Sciatic nerve (tissue), 2 donors: ENCODE measurements around the gene STARD3. TPM values are rescaled to one million over a fixed set of nuclear protein-coding genes. Genes with fewer than 3 reads are reported as not detected.
A peak's percentile ranks its signal among the peaks of the same experiment; 100 is the strongest.

ENCODE experiments used
- ATAC-seq: fragments of 200-7000 bp; cut with Tn5 transposase; one replicate; pipeline ENCODE4 v1.9.1; 2020; ENCODE audit warnings: mild to moderate bottlenecking, moderate library complexity
- DNase-seq: peaks from one replicate; pipeline ENCODE4 v3.0.0-alpha.2; 2020; ENCODE audit warnings: low spot score
- intact Hi-C: fragments of 100-400 bp; cut with DNase I; formaldehyde crosslinking; loops from one replicate; pipeline ENCODE4 v1.14.2; 2022
- total RNA-seq: library from RNA; stranded (reverse); fragmentation: NEBNext Ultra II Directional; extraction: Animal tissue kit (Norgen Biotek cat#: 25700); gene quantifications from one replicate; pipeline ENCODE4 v1.2.1, GENCODE V29; 2021
- donor health status: DM: no; HTN: no; CAD: no.
- donor health status: DM: no; HTN: no; CAD: no.

Gene STARD3
- total RNA-seq, 1 donor from 2014 or later: 81.8 TPM

DNA sequence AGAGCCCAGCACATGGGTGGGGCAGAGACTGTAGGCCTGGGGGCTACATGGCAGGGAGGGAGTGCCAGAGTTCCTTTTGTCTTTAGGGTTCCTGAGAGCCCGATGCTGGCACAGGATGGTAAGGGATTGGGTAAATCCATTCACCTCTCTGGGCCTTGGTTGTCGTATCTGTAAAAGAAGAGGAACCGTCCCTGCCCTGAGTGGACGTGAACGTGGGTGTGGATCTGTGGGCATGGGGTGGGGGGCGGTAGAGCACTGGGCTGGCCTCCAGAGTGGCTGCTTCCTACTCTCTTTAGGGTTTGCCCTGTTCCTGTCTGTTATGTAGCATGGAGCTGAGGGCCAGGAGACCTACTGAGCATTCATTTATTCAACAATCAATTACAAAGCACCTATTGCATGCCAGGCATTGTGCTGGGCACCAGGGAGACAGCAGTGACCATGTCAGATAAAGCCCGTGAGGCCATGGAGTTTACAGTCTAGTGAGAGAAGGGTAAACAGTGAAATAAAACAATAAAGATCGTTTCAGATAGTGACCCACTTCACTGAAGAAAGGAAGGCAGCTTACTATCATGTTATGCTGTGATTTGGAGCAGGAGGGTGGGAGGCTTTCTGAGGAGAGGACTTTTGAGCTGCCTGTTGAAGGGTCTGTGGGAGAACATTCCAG, 15.1 kb downstream of the STARD3 start:
- intact Hi-C loops: no loop called here

DNA sequence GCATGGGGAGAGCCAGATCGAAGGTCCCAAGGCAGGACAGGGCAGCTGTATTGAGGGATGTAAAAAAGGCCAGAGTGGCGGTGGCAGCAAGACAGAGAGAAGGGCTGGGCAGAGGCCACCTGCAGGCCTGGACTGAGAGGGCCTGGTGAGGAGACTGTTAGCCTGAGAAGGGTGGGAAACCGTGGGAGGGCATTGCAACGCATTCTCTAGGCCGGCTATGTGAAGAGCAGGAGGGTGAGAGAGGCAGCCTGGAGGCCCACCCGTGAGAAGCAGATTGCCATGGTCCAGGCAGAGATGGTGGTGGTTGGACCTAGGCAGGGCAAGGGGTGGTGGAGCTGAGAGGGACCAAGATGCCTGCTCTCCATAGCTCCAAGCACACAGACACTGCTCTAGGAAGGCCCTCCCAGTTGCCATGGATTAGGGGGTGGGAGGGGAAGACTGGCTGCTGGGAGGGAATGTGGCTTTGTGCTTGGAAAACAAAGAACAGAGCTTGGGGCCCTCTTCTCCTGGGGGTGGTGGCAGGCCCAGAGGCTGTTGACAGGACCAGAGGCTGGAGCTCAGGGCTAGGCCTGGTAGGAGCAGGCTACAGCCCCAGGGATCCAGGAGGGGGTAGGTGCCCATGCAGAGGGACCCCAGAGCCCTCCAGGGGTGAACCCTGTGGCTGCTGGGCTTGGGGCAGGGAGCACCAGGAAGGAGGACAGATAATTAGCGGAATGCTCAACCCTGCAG, 15.8 kb downstream of the STARD3 start:
- intact Hi-C loops: no loop called here
- no peak for DNase-seq
- ATAC-seq: peak; percentile 71

More for the DNA sequence above, 15.1 kb downstream of the STARD3 start:
- no peak for ATAC-seq
- DNase-seq: no peak

DNA sequence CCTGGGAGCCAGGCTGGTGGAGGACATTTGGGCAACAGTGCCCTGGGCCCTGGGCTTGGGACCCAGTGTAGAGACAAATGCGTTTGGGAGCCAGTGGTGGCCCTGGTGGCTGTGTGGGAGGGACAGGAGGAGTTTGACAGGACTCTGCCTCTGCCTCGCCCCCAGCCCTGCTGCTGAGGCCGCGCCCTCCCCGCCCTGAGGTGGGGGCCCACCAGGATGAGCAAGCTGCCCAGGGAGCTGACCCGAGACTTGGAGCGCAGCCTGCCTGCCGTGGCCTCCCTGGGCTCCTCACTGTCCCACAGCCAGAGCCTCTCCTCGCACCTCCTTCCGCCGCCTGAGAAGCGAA, 16.3 kb downstream of the STARD3 start:
- intact Hi-C loops: no loop called here
- ATAC-seq (peak; percentile 14), DNase-seq (no peak)

DNA sequence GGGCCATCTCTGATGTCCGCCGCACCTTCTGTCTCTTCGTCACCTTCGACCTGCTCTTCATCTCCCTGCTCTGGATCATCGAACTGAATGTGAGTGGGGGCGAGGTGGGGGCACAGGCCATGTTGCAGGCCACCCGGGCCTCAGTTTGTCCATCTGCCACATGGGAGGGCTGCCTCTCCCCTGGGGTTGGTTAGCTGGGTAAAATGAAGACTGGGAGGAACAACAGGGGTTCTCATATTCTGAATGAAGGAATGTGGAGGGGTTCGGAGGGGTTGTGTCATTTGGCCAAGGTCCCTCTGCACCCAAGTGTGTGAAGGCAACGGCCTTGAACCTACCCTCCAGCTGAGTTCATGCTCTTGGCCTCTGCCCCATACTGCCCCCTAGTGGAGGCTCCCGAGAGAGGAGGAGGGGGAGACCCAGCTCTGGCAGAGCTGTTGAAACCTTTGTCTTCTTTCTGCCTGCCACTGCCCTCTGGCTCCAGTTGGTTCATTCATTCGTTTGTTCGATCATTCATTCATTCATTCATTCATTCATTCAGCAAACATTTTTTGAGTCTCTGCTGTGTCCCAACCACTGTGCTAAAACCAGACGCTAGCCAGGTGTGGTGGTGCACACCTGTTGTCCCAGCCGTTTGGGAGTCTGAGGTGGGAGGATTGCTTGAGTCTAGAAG, 16.9 kb downstream of the STARD3 start:
- DNase-seq (peak; percentile 85), ATAC-seq (peak; percentile 71)
- intact Hi-C loops: no loop called here

DNA sequence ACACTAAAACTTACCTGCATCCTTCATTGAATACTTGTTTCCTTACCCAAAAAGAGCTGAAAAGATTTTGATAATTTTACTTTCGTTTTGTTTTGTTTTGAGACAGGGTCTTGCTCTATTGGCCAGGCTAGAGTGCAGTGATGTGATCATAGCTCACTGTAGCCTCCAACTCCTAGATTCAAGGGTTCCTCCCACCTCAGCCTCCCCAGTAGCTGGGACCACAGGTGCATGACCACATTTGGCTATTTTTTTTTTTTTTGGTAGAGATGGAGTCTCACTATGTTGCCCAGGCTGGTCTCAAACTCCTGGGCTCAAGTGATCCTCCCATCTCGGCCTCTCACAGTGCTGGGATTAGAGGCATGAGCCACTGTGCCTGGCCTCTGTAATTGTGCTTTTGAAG, 18.2 kb downstream of the STARD3 start:
- intact Hi-C loops: no loop called here

DNA sequence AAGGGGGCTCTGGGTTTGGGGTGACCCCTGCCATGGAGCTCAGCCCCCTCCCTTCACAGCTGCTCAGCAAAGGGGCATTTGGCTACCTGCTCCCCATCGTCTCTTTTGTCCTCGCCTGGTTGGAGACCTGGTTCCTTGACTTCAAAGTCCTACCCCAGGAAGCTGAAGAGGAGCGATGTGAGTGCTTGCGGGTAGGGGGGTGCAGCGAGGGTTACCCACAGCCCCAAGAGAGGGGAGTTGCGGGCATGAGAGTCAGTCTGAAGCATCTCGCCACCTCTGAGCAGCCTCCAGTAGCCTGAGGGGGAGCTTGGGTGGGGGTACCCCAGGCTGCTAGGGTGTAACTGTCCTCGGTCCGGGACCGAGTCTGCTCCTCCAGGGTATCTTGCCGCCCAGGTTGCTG, 21.4 kb downstream of the STARD3 start:
- DNase-seq (no peak), ATAC-seq (no peak)
- intact Hi-C loops: no loop called here

More for the DNA sequence above, 18.2 kb downstream of the STARD3 start:
- no peak for DNase-seq
- no peak for ATAC-seq

DNA sequence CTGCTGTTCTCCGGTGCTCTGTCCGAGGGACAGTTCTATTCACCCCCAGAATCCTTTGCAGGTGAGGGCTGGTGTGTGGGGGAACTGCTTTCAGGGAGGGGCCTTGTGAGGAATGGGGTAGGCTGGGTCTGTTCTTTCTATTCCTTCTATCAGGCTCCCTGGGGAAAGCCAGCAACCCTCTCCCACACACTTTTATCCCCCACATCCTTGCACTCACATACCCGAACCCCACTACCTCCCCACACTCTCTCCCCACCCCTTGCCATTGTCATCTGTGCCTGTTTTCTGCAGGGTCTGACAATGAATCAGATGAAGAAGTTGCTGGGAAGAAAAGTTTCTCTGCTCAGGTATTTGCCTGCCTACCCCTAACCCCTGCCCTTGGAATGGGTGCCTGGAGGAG, 21.8 kb downstream of the STARD3 start:
- DNase-seq (no peak), ATAC-seq (no peak)

DNA sequence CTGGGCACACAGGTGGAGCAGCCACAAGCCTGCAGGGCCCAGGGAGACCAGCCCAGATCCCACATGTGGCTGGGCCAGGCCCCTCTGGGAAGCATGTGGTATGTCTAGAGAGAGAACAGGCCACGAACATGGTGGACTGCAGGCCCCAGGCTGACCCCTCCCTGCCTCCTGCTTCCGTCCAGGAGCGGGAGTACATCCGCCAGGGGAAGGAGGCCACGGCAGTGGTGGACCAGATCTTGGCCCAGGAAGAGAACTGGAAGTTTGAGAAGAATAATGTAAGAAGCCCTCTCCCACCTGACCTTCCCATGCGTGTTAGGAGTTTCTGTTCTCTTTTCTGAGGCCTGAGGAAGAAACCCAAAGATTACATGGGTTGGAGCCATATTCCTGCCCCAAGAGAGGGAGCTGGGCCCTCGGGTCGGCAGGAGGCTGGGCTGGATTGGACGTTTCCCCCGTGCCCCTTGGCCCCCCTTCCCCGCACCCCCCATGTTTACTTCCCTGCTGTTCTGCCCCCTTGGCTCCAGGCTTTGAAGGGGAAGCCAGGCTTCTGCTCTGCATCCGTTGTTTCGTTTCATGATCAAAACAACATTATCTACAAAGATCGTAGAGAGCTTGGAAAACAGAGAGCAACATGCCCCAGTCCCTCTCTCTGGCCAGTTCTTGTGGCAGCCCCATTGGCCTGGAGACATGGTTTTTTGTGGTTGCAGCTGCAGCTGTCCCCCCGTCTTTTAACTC, 22.5 kb downstream of the STARD3 start:
- peak; percentile 41 for ATAC-seq
- DNase-seq: no peak
- intact Hi-C loops: no loop called here

More for the DNA sequence above, 21.8 kb downstream of the STARD3 start:
- intact Hi-C loops: no loop called here

DNA sequence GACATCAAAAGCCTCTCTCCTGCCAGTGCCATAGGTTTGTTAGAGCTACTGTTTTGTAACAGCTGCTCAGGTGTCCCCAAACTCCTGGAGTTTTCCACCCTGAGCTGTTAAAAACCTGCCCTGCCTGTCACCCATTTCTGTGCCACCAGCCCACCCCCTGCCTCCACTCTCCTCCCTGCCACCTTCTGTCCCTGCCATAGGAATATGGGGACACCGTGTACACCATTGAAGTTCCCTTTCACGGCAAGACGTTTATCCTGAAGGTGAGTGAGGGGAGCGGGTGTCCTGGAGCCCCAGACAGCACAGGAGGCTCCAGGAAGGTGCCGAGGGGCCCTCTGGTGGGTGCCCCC, 23.0 kb downstream of the STARD3 start:
- ATAC-seq (no peak), DNase-seq (no peak)
- intact Hi-C loops: no loop called here

DNA sequence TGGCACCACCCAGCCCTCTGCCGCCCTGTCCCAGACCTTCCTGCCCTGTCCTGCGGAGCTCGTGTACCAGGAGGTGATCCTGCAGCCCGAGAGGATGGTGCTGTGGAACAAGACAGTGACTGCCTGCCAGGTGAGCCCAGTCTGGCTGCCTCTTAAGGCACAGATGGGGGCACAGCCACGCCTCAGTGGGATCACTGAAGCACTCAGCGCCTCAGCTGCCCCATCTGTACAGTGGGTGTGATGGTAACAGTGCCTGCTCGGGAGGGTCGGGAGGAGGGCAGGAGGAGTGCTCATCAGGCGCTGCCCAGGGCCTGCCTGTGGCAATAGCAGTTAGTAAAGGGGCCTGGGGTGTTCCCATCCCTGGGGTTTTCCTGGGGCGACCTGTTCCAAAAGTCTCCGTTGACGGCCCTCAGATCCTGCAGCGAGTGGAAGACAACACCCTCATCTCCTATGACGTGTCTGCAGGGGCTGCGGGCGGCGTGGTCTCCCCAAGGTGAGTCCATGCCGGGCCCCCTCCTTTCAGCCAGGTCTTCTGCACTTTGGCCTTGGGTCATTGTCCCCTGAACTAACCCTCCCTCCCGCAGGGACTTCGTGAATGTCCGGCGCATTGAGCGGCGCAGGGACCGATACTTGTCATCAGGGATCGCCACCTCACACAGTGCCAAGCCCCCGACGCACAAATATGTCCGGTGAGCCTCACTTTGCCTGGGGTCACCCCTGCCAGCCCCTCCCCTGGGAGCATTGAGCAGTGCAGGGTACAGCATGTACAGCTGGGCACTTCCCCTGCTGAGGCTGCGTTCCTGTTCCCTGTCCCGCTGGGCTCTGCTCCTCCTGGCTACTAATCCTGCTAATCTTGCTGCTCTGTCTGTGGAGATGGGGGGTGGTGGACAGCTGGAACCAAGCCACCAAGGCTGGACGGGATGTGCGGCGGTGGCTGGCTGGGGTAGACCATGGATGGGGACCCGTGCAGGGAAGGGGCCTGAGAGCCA, 23.7 kb downstream of the STARD3 start:
- ATAC-seq: no peak
- intact Hi-C loops: no loop called here
- no peak for DNase-seq

DNA sequence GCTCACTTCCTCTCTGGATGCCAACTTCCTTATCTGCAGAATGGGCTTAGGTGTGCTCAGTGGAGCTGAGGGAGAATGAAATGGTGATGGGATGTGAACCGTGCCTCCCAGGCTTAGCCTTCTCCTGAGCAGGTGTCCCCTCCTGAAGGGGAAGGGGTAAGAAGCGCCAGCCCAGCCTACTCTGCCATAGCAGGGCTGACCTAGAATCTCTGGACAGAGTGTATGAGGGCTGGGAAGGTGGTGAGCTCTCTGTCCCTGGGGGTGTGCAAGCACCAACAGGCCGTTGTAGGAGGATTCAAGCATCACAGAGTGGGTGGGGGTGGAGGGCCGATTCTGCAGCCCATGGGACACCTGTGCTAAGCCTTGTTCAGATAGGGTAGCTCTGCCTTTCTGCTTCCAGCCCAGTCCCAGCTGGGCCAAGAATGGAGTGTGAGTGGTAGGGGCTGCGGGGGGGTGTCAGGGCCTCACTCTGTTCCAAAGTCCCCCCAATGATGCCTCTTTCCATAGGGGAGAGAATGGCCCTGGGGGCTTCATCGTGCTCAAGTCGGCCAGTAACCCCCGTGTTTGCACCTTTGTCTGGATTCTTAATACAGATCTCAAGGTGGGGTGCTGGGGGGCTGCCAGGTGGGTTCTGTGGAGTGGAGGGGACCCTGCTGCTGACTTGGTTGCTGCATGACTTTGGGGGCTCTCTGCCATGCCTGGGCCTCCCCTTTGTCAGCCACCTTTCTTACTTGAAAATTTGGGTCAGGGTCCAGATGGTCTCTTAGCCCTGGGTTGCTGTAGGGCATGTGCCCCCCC, 25.0 kb downstream of the STARD3 start:
- intact Hi-C loops: no loop called here
- no peak for DNase-seq
- ATAC-seq: no peak

DNA sequence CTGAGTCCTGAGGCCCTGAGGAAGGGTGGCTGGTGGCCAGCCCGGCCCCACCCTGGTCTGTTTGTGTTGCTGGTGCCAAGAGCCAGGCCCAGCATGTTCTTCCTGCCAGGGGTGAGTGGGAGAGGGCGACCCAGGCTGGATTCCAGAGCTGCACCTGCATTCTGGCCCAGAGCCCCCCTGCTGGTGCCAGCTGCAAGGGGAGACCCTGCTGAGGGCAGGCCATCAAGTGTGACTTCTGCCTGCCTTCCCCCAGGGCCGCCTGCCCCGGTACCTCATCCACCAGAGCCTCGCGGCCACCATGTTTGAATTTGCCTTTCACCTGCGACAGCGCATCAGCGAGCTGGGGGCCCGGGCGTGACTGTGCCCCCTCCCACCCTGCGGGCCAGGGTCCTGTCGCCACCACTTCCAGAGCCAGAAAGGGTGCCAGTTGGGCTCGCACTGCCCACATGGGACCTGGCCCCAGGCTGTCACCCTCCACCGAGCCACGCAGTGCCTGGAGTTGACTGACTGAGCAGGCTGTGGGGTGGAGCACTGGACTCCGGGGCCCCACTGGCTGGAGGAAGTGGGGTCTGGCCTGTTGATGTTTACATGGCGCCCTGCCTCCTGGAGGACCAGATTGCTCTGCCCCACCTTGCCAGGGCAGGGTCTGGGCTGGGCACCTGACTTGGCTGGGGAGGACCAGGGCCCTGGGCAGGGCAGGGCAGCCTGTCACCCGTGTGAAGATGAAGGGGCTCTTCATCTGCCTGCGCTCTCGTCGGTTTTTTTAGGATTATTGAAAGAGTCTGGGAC, 25.8 kb downstream of the STARD3 start:
- no peak for ATAC-seq
- DNase-seq: no peak
- intact Hi-C loops: no loop called here

DNA sequence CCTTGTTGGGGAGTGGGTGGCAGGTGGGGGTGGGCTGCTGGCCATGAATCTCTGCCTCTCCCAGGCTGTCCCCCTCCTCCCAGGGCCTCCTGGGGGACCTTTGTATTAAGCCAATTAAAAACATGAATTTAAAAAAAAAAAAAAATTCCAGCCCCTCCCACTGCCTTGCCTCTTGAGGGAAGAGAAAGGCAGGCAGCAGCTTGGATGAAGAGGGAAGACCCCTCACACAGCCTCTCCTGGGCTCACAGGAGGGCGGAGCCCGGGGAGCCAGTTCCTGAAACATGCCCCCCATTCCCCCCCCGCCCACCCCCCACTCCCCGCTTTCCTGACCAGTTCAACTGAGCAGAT, 26.4 kb downstream of the STARD3 start:
- DNase-seq (no peak), ATAC-seq (no peak)
- intact Hi-C loops: no loop called here

DNA sequence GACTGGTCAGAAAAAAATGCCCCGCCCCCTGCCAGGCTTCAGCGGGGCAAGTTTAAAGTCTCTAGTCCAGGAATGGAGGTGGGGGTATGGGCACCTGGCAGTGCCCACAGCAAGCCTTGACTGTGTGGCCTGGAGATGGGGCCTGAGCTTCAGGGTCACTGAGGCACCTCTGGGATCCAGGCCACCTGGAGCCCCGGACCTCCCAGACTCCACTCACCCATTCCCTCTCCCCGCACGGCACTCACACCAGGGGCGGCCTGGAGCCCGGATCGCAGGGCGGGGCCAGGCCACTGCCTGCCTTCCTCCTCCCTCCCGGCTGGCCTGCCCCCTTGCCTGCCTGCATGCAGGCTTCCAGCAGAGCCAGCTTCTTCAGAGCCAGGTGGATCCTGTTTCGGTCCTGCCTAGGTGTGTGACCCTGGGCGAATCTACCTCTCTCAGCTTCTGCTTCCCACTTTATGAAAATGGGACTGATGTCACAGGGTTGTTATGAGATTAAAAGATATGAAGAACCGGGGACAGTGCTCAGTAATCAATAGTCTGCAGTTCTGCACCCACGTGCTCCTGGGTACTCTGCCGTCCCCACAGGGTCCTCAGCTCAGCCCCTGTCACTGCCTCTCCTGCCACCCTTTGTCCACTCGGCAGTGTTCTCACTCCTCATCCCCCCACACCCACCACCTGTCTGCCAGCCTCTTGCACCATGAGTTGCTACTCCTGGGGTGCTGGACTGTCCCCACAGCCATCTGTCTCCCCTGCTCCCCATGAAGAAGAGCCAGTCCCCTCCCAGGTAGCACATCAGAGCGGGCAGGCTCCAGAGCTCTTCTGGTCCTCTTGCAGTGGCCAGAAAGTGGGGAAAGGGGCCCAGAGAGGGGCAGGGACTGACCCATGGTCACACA, 27.0 kb downstream of the STARD3 start:
- ATAC-seq (no peak), DNase-seq (no peak)
- intact Hi-C loops: no loop called here

DNA sequence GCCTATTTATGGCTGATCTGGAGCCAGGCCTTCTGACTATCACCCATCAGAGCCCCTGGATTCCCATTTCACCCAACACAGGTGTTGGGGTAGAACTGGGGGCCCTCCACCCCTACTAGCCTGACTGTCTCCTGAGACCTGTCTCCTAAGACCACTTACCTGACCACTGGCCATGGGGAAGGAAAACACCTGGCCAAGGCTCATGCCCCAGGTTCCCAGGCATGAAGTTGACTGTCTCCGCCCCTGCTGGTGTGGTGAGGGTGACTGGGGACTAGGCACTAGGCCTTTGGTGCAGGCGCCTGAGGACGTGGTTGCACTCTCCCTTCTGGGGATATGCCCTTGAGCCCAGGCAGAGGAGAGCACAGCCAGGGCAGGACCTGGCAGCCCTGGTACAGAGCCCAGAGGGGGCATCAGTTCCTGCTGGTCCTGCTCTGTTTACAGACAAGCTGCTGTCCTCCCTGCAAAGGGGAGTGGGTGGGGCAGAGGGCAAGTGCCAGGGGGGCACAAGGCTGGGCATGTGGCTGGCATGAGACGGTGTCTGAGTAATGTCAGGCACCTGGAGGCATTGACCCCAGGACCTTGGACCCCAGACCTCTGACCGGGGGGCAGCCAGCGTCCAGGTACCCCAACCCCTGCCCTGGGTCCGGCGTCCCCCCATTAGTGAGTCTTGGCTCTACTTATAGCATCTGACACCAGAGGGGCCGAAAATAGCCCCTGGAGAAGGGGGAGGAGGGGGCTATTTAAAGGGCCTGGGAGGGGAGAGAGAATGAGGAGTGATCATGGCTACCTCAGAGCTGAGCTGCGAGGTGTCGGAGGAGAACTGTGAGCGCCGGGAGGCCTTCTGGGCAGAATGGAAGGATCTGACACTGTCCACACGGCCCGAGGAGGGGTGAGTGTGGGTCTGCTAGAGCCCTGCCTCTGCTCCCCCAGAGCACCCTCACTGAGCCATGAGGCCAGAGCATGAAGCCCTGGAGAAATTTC, 27.9 kb downstream of the STARD3 start, which contains the start of gene TCAP:
Gene TCAP (plus strand): TSS at position 769 of the 981 bp plus-strand sequence. CDS start 11 bp downstream, at position 780.
- intact Hi-C loops: no loop called here
- ATAC-seq (no peak), DNase-seq (no peak)
